ENCODE results near the gene PPP1R12B.
"Not testable (repeated sequence)": the region's sequence is repeated elsewhere in the genome, so short reads cannot be mapped to it uniquely, and the experiment has no call there.

Gene PPP1R12B

GRCh38 chr1:202638701-202639305 is 290.3 kb downstream of the PPP1R12B start:
- DNase-seq = not testable (repeated sequence)

GRCh38 chr1:202639500-202639899 is 291.0 kb downstream of the PPP1R12B start:
- peak; percentile 59 for DNase-seq

GRCh38 chr1:202642212-202642611 is 293.7 kb downstream of the PPP1R12B start:
- no peak for DNase-seq

Measured in retina (tissue), 1 donor.